Upper lobe of left lung (tissue), 6 donors: ENCODE data around the gene CFAP74. TPM values are rescaled to one million over a fixed set of nuclear protein-coding genes. Genes with fewer than 3 reads are reported as not detected.

ENCODE experiments used
- ATAC-seq, 2 donors: fragments of 200-7000 bp; cut with Tn5 transposase; one replicate each; pipeline ENCODE4 v1.9.1; 2022; ENCODE audit warnings: mild to moderate bottlenecking in 2 of 2, moderate library complexity in 2 of 2; ENCODE audit not compliant: low FRiP score in 2 of 2
- DNase-seq, 2 donors: peaks; one replicate each; pipeline ENCODE4 v3.0.0-alpha.2; 2019 to 2020
- H3K27ac ChIP-seq, 4 donors: fragments of 200-600 bp; sonication (generic); one replicate each; pipeline ENCODE4 v1.5.1; 2016 to 2019
- H3K27me3 ChIP-seq, 4 donors: fragments of 200-600 bp; sonication (generic); one replicate each; pipeline ENCODE4 v1.5.1; 2017 to 2019
- H3K36me3 ChIP-seq, 4 donors: fragments of 200-600 bp; sonication (generic); one replicate each; pipeline ENCODE4 v1.5.1; 2016 to 2019
- H3K4me1 ChIP-seq, 4 donors: fragments of 200-600 bp; sonication (generic); one replicate each; pipeline ENCODE4 v1.5.1; 2018 to 2019
- H3K4me3 ChIP-seq, 4 donors: fragments of 200-600 bp; sonication (generic); one replicate each; pipeline ENCODE4 v1.5.1; 2017 to 2019; ENCODE audit warnings: mild to moderate bottlenecking in 2 of 4, moderate library complexity in 1 of 4
- H3K9me3 ChIP-seq, 4 donors: fragments of 200-600 bp; sonication (generic); one replicate each; pipeline ENCODE4 v1.5.1; 2018 to 2019
- EP300 ChIP-seq, 4 donors: sonication (generic); formaldehyde crosslinking; IDR thresholded peaks; one replicate each; pipeline ENCODE4 v1.5.1; 2017; ENCODE audit warnings: antibody characterized with exemption in 4 of 4, control low read depth in 2 of 4
- POLR2A ChIP-seq, 4 donors: fragments of 450-650 bp; IDR thresholded peaks; one replicate each; pipeline ENCODE4 v1.5.1; 2016 to 2017; ENCODE audit warnings: antibody characterized with exemption in 4 of 4, mild to moderate bottlenecking in 2 of 4
- POLR2AphosphoS5 ChIP-seq, 2 donors: sonication (generic); formaldehyde crosslinking; IDR thresholded peaks; one replicate each; pipeline ENCODE4 v1.5.1; 2017; ENCODE audit warnings: antibody characterized with exemption in 2 of 2
- WGBS, 2 donors: methylation state at CpG; one replicate each; pipeline ENCODE4 v1.1.5; 2017 to 2018; 5-methylcytosine and 5-hydroxymethylcytosine counted together
- total RNA-seq, 6 donors: library from RNA; depleted of rRNA in 4 of 6; stranded (reverse); fragments of >200 nt in 4 of 6; gene quantifications; one replicate each; pipeline versions ENCODE4 v1.1.0 to v1.2.1, GENCODE V29; 2016 to 2021
- TF ChIP-seq, protein P1 (sequence below), 6 experiments: fragments of 450-650 bp in 4 of 6; fragments of 200-600 bp in 2 of 6; sonication (generic) in 2 of 6; IDR thresholded peaks; one replicate each; pipeline ENCODE4 v1.5.1; 2016 to 2019; ENCODE audit warnings: antibody characterized with exemption in 6 of 6
- donor health status: DM: no; HTN: no; CAD: no; lungs with moderate emphysema.
- donor health status: DM: no; HTN: yes; CAD: no; lungs with severe emphysema.

The CFAP74 gene
- total RNA-seq, 6 donors from 2014 or later, result 0.14 to 19.8 (median 6.2) TPM

DNA sequence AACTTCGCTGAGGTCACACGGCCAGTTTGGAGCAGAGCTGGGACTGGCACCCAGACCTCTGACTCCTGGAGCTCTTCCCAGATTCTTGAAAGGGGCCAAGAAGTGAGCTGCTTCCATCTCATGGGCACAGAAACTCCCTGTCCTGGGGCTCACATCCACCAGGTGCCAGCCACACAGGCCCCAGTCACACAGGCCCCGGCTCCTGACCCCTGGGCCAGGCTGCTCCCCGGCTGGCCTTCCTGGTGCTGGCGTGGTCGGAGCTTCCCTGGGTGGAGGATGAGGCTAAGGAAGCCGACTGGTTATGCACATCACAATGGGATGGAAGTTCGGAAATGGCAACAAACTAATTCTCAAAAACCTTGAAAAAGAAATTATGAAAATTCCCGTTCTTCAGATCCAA, 12.5 kb upstream of the CFAP74 start:
- H3K9me3 ChIP-seq, result no peaks in the 10 kb centered on the region

DNA sequence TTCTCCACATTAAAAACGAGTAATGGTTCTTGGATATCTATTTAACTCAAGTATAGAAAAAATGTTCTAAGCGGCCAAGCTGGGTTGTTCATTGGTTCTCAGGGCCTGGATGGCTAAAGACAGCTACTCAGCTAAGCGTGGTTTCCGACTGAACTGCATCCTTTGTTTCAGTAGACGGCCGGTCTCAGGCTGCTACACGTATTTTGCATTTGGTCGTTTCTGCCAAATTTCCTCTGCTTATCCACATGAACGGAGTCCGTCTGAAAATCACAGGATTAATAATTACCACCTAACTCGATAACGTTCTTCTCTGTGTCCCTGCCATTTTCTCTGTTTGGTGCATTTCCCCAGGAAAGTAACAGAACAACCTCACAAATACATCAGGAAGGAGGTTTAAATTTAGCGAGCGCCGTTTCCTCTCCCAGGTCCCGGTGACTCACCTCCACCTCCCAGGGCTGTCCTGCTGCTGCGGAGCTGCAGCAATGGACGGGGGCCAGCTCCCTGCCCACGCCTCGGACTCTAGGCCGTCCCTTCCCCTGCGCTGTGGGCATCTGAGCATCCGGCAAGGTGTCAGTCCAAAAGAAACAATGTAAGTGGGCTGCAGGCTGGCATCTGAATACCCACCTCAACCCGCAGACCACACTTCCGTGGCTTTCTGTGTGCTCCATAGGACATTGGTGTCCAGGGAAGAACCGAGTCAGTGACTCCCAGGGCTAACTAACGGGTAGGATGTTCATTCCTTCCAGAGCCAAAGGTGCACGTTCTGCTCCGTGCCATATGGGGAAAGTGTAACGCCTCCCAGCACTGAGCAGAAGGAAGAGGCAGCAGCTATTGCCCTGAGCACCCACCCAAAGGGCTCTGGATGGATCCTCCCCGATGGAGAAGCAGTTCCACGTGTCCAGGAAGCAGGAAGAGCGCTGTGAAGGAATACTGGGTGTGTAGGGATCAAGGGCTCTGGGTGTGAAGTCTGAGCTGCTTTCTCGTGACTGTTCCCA, 11.5 kb upstream of the CFAP74 start:
- TF ChIP-seq EP300 (IDR thresholded peaks at IDR 0.05) (no peak), POLR2AphosphoS5 (IDR thresholded peaks at IDR 0.05) (no peak)
- TF ChIP-seq, protein P1, sequence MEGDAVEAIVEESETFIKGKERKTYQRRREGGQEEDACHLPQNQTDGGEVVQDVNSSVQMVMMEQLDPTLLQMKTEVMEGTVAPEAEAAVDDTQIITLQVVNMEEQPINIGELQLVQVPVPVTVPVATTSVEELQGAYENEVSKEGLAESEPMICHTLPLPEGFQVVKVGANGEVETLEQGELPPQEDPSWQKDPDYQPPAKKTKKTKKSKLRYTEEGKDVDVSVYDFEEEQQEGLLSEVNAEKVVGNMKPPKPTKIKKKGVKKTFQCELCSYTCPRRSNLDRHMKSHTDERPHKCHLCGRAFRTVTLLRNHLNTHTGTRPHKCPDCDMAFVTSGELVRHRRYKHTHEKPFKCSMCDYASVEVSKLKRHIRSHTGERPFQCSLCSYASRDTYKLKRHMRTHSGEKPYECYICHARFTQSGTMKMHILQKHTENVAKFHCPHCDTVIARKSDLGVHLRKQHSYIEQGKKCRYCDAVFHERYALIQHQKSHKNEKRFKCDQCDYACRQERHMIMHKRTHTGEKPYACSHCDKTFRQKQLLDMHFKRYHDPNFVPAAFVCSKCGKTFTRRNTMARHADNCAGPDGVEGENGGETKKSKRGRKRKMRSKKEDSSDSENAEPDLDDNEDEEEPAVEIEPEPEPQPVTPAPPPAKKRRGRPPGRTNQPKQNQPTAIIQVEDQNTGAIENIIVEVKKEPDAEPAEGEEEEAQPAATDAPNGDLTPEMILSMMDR (IDR thresholded peaks at IDR 0.05), result no peak
- WGBS, 2 donors, result 53 to 58% methylated on average over 26 to 34 of the region's 34 CpGs
- peak in 1 of 2 donors; percentile 41 for DNase-seq
- ATAC-seq, result no peak
- Histone ChIP-seq H3K4me3 (no peak overlapping the region), H3K4me1 (peaks cover 6 to 14% (median 8%) of the 10 kb centered on the region in 4 donors), H3K27ac (no peak overlapping the region), H3K36me3 (no peaks in the 10 kb centered on the region), H3K27me3 (peaks cover 0 to 14% (median 9%) of the 10 kb centered on the region in 4 donors), H3K9me3 (no peaks in the 10 kb centered on the region)

More for the DNA sequence above, 12.5 kb upstream of the CFAP74 start:
- no peaks in the 10 kb centered on the region for H3K36me3 ChIP-seq
- H3K27me3 ChIP-seq, result peaks cover 0 to 24% (median 15%) of the 10 kb centered on the region in 4 donors
- no peak for ATAC-seq
- no peak overlapping the region for H3K4me3 ChIP-seq
- H3K27ac ChIP-seq, result no peak overlapping the region
- H3K4me1 ChIP-seq, result peaks cover 6 to 16% (median 9%) of the 10 kb centered on the region in 4 donors
- peak in 1 of 2 donors; percentile 63 for DNase-seq
- no peak for TF ChIP-seq POLR2A (IDR thresholded peaks at IDR 0.05)
- TF ChIP-seq, protein P1 (IDR thresholded peaks at IDR 0.05), result no peak
- TF ChIP-seq EP300 (IDR thresholded peaks at IDR 0.05), result no peak
- TF ChIP-seq POLR2AphosphoS5 (IDR thresholded peaks at IDR 0.05), result no peak
- WGBS, 2 donors, result 73 to 81% methylated on average over 9 of the region's 9 CpGs

DNA sequence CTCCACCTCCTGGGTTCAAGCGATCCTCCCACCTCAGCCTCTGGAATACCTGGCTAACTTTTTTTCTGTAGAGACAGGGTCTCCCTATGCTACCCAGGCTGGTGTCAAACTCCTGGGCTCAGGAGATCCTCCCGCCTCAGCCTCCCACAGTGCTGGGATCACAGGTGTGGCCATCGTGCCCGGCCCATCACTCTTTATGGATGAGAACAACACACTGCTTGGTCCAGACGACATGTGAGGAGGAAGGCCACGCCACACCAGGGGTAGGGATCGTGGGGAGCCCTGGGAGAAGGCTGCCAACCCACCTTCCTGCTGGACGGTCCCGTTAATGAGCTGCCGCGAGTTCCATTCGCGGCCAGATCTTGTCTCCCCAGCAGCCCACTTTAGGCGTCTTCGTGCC, 10.6 kb upstream of the CFAP74 start:
- no peak overlapping the region for H3K4me3 ChIP-seq
- DNase-seq (peak in 1 of 2 donors; percentile 22), ATAC-seq (no peak)
- TF ChIP-seq EP300 (IDR thresholded peaks at IDR 0.05) (no peak), POLR2A (IDR thresholded peaks at IDR 0.05) (no peak), POLR2AphosphoS5 (IDR thresholded peaks at IDR 0.05) (no peak)
- TF ChIP-seq, protein P1 (IDR thresholded peaks at IDR 0.05), result no peak
- no peaks in the 10 kb centered on the region for H3K36me3 ChIP-seq
- H3K4me1 ChIP-seq, result peaks cover 0 to 6% (median 2%) of the 10 kb centered on the region in 4 donors
- H3K27ac ChIP-seq, result no peak overlapping the region
- peaks cover 0 to 6% (median 2%) of the 10 kb centered on the region in 4 donors for H3K27me3 ChIP-seq
- no peaks in the 10 kb centered on the region for H3K9me3 ChIP-seq
- WGBS, 2 donors, result 72 to 76% methylated on average over 13 to 15 of the region's 15 CpGs

DNA sequence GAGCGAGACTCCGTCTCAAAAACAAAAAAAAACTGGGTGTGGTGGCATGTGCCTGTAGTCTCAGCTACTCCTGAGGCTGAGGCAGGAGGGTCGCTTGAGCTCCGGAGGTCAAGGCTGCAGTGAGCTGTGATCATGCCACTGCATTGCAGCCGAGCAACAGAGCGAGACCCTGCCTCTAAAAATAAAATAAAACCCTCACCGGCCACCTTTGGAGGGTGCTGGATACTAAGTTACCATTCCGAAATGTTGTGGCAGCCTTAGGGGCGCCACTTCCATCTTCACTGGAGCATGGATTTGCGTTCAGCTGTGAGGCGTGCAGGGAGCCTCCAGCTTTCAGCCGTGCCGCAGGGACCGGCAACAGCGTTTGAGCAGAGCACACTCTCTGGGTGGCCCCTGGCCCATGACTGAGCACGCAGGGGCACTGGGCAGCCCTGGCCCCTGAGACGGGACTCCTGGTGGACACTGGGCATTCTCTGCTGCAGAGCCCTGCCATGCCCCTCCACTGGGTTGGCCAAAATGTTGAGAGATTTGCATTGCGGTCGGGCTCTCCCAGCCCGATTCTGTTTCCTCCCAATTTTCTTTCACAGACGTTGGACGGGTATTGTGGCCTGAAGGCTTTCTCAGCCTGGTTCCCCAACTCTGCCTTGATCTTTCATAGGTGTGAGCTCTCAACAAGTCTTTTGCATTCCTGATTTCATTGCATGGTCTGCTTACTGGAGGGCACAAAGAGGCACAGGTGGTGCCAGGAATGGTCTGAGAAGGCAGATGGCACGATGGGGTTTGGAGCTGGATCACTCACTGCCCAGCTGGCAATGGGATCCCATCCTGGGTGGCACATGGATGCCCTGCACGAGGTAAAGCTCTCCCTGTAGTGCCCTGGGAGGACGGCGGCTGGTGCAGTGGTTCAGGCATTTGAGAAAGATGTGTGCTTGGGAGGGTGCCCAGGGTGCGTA, 5.8 kb upstream of the CFAP74 start:
- H3K4me3 ChIP-seq, result no peak overlapping the region
- H3K9me3 ChIP-seq, result no peaks in the 10 kb centered on the region
- H3K36me3 ChIP-seq, result no peaks in the 10 kb centered on the region
- no peaks in the 10 kb centered on the region for H3K27me3 ChIP-seq
- H3K27ac ChIP-seq, result no peak overlapping the region
- peak in 1 of 2 donors; percentile 63 for ATAC-seq
- no peaks in the 10 kb centered on the region for H3K4me1 ChIP-seq
- 85% methylated on average over 23 to 26 of the region's 27 CpGs for WGBS, 2 donors
- no peak for TF ChIP-seq POLR2A (IDR thresholded peaks at IDR 0.05)
- no peak for TF ChIP-seq EP300 (IDR thresholded peaks at IDR 0.05)
- TF ChIP-seq POLR2AphosphoS5 (IDR thresholded peaks at IDR 0.05), result no peak
- TF ChIP-seq, protein P1 (IDR thresholded peaks at IDR 0.05), result no peak
- DNase-seq, result peak in 1 of 2 donors; percentile 63
